Raji (cell line): ENCODE measurements around the gene TLR2.

Source experiments
- POLR2A ChIP-seq: IDR thresholded peaks from 2 replicates; pipeline ENCODE4 v1.6.1; 2011; ENCODE audit warnings: low read depth, low read length, control low read depth; ENCODE audit not compliant: insufficient read depth

The TLR2 gene, protein sequence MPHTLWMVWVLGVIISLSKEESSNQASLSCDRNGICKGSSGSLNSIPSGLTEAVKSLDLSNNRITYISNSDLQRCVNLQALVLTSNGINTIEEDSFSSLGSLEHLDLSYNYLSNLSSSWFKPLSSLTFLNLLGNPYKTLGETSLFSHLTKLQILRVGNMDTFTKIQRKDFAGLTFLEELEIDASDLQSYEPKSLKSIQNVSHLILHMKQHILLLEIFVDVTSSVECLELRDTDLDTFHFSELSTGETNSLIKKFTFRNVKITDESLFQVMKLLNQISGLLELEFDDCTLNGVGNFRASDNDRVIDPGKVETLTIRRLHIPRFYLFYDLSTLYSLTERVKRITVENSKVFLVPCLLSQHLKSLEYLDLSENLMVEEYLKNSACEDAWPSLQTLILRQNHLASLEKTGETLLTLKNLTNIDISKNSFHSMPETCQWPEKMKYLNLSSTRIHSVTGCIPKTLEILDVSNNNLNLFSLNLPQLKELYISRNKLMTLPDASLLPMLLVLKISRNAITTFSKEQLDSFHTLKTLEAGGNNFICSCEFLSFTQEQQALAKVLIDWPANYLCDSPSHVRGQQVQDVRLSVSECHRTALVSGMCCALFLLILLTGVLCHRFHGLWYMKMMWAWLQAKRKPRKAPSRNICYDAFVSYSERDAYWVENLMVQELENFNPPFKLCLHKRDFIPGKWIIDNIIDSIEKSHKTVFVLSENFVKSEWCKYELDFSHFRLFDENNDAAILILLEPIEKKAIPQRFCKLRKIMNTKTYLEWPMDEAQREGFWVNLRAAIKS

GRCh38 chr4:153684182-153684970 is at the start of gene TLR2:
TSS of gene TLR2 (plus strand) at chr4:153684280. CDS start at chr4:153702908, 18,628 bp downstream.
- TF ChIP-seq POLR2A: no peak

DNA sequence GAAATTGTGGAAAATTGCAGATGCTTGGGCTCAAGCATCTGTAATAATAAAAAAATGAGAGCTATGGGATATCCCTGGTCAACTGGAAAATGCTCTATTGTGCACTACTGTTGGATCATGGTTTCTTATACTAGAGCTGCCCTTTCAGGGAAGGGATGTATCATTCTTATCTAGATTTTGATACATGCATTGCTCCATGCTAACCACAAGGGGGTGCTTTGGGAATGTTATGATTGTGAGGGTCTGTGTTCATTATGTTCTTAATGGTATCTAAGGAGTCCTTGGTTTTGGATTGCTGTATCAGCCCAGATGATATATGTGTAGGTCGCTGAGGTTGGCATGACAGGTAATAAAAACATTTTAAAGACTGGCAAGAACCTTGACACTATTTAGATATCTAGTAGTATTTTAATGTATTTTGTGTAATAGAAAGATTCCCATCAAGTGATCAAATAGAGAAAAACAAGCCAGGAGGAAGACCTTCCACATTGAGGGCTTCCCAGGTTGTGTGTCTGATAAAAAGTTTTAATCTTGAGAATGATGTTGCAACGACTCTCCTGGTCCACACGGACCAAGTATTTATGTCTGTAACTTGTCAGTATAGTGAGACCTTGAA is 49.2 kb upstream of the TLR2 start:
- TF ChIP-seq POLR2A: no peak

DNA sequence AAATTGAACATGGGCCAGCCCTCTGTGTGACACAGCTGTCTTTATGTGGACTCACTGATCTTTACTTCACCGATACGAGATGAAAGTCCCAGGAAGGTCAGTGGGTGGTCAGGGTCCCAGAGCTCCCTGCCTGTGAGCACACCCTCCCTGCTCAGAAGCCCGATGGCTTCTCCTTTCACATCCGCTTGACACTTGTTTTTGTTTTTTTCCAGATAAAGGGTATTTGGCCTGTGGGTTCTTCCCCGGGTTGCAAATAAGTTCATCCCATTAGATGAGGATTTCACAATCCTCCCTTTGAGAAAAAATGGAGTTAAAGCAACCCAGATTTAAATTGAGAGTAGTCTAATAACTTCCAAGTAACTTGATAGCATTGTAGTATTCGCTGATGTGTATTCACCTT is 48.2 kb upstream of the TLR2 start:
- TF ChIP-seq POLR2A: no peak

DNA sequence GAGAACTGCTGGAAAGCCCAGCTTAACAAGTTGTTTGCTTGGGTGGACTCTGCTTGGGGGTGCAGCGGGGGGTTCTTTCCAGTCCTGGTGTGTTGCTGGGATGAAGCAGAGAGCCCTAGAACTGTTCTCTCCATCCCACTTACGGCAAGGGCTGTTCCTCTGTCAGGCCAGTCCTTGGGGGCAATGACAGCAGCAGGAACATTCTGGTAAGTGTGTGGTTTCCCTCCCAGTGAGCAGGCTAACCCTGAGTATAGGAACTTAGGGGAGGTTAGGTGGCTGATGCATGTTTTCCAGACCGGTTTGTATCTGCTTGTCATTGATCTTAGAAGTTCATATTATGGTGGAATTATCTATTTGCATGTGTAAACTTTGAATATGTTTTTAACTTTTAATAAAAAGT is 46.9 kb upstream of the TLR2 start:
- TF ChIP-seq POLR2A: no peak

- no peak for TF ChIP-seq POLR2A
Observed at GRCh38 chr4:153638011-153638410, 46.1 kb upstream of the TLR2 start.

- no peak for TF ChIP-seq POLR2A
Observed at GRCh38 chr4:153638999-153639398, 45.1 kb upstream of the TLR2 start.

- TF ChIP-seq POLR2A: no peak
Observed at GRCh38 chr4:153639833-153640802, 44.0 kb upstream of the TLR2 start.

GRCh38 chr4:153641532-153641931 is 42.5 kb upstream of the TLR2 start:
- TF ChIP-seq POLR2A: no peak

GRCh38 chr4:153643406-153644383 is 40.4 kb upstream of the TLR2 start:
- no peak for TF ChIP-seq POLR2A

GRCh38 chr4:153645183-153645582 is 38.9 kb upstream of the TLR2 start:
- no peak for TF ChIP-seq POLR2A

GRCh38 chr4:153646261-153646660 is 37.8 kb upstream of the TLR2 start:
- TF ChIP-seq POLR2A: no peak

- TF ChIP-seq POLR2A: no peak
Observed at GRCh38 chr4:153646978-153647377, 37.1 kb upstream of the TLR2 start.

DNA sequence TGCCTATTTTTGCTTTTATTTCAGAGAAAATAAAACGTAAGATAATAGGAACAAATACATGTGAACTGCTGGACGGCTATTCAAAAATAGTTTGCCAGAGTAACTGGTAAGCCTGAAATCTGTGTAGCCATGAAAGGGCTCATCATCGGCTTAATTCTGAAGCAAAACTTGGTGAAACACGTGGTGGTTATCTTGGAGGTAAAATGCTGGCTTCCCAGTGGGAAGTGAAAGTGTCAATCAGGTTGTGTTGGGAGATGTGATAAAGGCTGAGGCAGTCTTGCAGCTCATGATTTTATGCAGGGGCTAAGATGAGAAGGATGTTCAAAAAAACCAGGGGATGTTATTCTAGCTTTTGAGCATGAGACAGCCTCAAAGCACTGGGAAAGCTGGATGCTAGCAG is 36.1 kb upstream of the TLR2 start:
- TF ChIP-seq POLR2A: no peak
